Stimulated activated CD4-positive, alpha-beta T cell treated with anti-CD3 and anti-CD28 coated beads, Interleukin-1b, Interleukin-23, amount 100 ng/mL, for 48 hours (primary cell): Measurements from ENCODE around the gene MTLN.
A peak's percentile ranks its signal among the peaks of the same experiment; 100 is the strongest.
"Not testable (repeated sequence)": the region's sequence is repeated elsewhere in the genome, so short reads cannot be mapped to it uniquely, and the experiment has no call there.

Experiments
- DNase-seq: peaks from one replicate; pipeline ENCODE4 v3.0.0-alpha.2; 2020

The MTLN gene

GRCh38 chr2:110211938-110212858 is at the start of gene MTLN:
TSS of gene MTLN (minus strand) at chr2:110212547. CDS start at chr2:110212525, 22 bp downstream.
- peak; percentile 44 for DNase-seq

GRCh38 chr2:110261910-110262309 is 49.6 kb upstream of the MTLN start:
- DNase-seq = not testable (repeated sequence)

DNA sequence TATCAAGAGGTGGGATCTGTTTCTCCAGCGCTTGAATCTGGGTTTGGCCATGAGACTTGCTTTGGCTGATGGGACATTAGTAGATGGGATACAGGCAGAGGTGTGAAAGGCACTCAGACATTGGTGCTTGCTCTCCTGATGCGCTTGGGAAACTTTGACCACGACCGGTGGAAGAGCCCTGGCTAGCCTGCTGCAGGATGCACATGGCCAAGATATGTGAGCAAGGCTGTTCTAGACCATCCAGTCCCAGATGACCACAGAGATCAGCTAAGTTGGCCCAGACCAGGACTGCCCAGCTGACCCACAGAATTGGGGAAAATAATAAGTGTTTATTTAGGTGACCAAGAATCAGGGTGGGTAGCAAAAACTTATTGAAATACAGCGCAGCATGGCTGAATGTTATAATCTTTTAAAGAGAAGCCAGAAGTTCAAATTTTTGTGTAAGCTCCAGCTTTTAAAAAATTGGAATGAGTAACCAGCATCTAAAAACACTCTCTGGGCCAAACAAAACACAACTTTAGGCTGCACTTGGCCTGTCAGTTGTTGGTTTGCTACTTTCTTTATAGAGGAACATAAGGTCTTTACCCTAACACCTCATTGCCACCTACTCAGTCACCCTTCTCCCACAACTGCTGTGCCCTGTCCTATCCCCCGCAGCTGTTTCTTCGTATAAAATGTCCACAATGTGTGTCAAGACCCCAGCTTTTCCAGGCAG is 35.9 kb upstream of the MTLN start:
- DNase-seq = not testable (repeated sequence)

DNA sequence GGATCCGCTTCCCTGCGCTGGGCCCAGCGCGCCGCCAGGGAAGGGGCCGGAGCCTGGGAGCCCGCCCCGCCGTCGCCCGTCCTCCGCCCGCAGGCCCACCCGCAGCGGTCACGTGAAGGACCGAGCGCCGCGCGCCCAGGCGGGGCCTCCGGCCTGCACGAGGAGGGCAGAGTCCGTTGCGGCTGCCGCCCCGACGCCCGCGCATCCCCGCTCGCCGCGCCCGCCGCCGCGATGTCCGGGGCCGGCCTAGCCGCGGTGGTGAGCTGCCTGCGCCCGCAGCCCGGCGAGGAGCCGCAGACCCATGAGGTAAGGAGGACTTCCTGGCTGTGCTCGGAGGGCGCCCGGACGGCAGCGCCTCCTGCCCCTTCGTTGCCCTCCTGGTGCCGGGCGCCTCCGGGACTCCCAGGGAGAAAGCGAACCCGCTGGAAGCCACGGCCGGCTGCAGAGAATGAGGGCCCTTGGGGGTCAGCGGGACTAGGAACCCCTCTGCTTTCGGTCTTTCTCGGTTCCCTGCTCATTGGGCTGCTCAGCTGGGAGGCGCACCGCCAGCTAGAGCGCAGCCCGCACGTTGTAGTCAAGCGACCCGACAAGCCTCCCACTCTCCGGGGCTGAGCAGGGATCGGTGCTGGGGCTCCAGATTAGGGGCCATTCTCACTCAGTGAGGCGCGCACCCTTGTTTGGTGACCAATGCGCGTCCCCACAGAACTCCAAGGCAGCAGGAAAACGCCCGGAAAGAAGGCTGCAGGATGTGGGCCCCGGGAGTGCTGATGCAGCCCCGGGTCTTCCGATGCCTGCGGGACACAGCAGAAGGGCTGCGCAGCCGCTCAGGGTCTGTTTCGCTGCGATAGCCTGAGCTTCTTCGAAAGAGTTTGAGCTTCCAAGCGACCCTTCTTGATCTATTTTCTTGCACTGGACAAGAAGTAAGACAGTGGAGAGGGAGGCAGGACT is 33.4 kb upstream of the MTLN start:
- not testable (repeated sequence) for DNase-seq

DNA sequence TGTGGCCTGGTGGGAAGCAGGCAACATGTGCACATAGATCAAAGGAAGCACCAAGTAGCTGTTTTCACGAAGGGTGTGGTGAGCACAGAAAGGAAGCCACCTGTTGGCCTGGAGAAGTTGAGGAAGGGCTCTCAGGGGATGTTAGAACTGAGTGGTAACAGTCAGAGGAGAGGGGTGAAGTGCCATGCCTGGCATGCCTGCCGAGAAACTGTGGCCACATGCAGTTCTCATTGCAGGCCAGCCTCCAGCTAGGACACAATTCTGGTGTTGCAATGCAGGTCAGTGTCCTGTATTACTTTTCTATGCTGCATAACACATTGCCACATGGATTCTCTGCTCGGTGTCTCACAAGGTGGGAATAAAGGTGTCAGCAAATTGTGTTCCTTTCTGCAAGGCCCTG is 30.9 kb upstream of the MTLN start:
- DNase-seq = not testable (repeated sequence)

DNA sequence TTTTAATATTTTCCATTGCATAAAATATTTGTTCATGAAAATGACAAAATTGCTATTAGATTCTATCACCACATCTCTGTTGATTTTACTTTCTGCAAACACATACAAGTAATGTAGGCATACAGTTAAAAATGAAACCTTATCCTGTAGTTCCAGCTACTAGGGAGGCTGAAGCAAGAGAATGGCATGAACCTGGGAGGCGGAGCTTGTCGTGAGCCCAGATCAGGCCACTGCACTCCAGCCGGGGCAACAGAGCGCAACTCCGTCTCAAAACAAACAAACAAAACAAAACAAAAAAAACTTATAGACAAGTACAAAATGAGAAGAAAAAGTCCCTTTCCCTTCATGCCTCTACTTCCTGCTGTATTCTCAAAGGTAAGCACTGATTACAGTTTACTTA is 22.2 kb upstream of the MTLN start:
- DNase-seq = not testable (repeated sequence)

DNA sequence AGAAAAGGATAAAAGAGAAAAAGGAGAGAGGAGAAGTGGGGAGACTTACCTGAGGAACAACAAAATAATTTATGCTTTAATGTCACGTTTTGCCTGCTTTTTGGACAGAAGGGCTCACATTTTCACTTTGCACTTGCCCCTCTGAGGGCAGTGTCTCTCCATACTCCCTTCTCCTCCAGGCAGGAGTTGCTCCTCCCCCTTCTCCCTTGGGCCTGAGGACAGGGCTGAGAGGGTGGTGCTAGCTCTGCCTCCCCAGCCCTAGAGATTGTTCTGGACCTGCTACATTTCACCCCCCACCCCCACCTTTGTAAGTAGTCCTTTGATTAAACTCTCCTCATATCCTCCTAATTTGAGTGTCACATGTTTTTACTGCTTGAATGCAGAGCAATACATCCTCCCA is 17.5 kb upstream of the MTLN start:
- DNase-seq = not testable (repeated sequence)

DNA sequence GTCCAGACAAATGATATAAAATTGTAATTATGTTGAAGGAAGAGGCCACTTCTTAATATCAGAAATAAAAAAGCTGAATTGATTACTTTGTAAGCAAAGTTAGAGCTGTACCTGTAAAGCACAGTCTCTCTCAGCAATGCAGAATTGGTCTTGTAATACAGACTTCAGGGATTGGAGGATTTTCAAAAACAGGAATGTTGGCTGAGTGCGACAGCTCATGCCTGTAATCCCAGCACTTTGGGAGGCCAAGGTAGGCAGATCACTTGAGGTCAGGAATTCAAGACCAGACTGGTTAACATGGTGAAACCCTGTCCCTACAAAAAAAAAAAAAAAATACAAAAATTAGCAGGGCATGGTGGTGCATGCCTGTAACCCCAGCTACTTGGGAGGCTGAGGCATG is 10.3 kb upstream of the MTLN start:
- not testable (repeated sequence) for DNase-seq

DNA sequence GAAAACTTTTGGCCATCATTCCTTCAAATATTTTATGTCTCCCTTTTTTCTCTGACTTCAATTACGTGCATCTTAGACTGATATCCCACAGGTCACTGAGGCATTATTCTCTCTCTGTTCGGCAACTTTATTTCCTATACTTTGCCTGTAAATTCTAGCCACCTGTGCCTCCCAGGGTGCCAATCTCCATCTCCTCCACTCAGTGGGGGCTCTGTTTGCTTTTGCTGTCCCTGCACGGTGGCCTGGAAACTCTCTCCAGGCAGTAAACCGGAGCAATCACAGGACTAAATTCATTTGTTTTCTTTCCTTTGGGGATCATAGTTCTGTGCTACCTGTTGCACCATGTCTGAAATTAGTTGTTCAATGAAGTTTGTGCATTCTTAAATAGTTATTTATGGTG is 9.6 kb upstream of the MTLN start:
- no peak for DNase-seq

- no peak for DNase-seq
Observed at GRCh38 chr2:110220190-110220564, 7.8 kb upstream of the MTLN start.

DNA sequence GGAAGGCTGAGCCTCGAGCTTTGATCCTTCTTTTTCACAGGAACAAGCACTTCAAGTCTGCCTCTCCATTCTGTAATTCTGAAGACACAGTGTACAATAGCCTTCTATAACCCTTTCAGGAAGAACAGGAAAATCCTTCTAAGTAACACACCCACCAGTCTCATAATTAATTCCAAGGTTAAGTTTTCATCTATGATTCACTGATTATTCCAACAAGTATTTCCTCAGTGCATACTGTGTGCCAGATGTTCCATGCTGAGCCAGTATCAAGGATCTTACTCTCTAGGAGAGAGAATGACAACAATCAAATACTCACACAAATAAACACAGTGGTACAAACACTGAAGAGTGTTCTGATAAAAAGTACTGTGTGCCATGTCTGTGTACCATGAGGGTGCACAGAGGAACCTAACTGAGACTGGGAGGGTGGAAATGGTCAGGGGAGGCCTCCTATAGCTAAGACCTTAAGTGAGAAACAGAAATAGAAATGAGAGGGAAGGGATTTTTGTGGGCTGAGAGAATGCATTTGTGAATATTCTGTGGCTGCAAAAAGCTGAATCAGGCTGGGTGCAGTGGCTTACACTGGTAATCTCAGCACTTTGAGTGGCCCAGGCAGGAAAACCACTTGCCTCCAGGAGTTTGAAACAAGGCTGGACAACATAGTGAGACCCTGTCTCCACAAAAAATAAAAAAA is 7.3 kb upstream of the MTLN start:
- no peak for DNase-seq

GRCh38 chr2:110218889-110219288 is 6.5 kb upstream of the MTLN start:
- DNase-seq = not testable (repeated sequence)

DNA sequence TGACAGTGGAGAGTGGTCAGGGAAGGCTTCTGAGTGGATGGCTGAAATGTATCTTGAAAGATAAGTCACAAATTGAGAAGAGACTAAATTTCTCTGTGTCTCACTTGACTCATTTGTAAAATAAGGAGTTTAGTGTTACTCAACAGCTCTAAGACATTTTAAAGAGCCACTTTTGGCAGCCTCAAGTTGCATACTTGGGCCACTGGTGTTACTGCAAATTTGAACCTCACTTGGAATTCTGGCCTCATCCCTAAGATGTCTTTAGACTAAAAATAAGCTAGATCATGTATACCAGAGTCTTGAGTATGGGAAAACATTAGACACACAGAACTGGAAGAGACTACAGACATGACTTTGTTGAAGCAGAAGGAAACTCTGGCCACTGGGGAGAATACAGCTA is 4.5 kb upstream of the MTLN start:
- no peak for DNase-seq

DNA sequence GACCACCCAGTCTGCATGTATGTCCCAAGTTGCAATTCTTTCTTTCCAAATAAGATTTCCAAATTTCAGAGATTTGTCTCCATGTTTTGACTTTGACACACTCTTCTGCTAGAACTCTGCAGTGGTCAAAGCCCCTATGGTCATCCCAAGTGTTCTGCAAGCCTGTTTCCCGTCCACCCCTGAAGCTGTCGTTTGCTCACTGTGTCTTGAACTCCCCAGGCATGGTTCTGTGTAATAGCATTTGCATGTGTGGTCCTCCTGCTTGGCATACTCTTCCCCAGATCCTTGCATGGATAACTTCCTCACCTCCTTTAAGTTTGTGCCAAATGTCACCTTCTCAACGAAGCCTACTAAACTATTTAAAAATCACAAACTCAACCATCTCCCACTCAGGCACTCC is 3.9 kb upstream of the MTLN start:
- no peak for DNase-seq

DNA sequence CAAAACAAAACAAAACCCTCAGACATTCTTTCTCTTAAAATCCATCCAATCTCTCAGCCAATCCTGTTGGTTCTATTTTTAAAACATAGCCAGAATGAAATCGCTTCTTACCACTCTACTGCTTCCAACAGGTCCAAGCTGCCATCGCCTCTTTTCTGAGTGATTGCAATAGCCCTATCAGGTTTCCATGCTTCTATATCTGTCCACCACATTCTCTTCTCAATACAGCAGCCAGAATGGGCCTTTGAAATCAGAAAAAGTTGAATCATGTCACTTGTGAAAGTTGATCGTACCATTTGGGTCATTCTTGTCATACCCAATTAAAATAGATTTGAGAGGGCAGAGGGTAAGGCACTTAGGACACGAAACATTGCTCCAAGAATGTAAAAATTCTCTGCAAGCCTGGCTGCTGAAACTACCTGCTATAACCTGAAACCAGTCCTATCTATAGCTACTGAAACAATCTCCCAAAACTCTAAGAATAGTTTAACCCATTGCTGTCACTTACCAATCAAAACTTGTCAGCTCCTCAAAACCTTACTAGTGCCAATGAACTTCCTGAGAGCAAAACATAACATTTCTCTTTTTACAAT is 3.3 kb upstream of the MTLN start:
- DNase-seq = no peak

DNA sequence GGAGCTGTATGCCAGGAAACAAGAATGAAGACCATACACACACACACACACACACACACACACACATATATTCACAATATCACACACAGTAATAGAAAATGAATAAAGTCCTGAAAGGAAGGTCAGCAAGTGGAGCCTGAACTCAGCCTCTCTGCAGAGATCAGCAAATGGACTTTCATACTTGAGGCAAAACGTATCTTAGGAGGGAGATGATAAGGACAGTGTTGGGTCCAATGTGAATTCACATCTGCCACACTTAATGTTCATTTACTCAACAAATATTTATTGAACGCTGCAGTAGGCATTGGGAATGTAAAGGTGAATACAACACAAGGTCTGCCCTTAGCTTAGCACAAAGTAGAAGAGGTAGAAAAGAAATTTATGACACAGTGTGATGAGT is 2.7 kb upstream of the MTLN start:
- DNase-seq = no peak

DNA sequence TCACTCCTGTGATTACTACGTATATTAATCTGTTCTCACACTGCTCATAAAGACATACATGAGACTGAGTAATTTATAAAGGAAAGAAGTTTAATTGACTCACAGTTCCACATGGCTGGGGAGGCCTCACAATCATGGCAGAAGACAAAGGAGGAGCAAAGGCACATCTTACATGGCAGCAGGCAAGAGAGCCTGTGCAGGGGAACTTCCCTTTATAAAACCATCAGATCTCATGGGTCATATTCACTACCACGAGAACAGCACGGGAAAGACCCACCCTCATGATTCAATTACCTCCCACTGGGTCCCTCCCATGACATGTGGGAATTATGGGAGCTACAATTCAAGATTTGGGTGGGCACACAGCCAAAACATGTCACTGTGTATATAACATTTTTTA is 1.2 kb upstream of the MTLN start:
- DNase-seq = not testable (repeated sequence)

GRCh38 chr2:110205660-110206455 is 6.5 kb downstream of the MTLN start:
- DNase-seq = no peak

- DNase-seq = peak; percentile 81
Observed at GRCh38 chr2:110204408-110205385, 7.7 kb downstream of the MTLN start, which contains the start of gene NPHP1. TSS of gene NPHP1 (minus strand) at chr2:110205013. CDS start at chr2:110204968, 45 bp downstream.

DNA sequence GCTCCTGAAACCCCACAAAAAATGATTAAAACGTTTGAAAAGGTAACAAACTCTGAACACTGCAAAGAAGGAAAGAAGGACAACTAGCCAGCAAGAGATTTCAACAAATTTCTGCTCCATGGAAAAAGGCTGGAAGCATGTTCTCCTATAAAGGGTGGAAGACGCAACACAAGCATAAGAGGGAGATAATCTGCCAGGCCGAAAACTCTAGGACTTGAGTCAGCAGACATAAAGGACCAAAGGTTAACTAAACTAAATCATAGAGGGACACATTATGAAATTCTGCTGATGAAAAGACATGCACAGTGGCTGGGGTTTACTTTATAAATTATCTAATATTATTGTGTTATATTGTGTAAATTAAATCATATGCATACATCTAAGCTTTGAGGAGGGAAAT is 14.3 kb downstream of the MTLN start:
- no peak for DNase-seq
